Ishikawa (cell line): ENCODE data around the gene DENND2C.

Experiments
- CREB1 ChIP-seq: IDR thresholded peaks from 2 replicates; pipeline ENCODE4 v1.6.1; 2012; ENCODE audit warnings: low read depth
- EGR1 ChIP-seq: IDR thresholded peaks from 2 replicates; pipeline ENCODE4 v1.6.1; 2012
- RAD21 ChIP-seq: IDR thresholded peaks from 2 replicates; pipeline ENCODE4 v1.6.1; 2012; ENCODE audit warnings: low read depth
- TAF1 ChIP-seq: IDR thresholded peaks from 2 replicates; pipeline ENCODE4 v1.6.1; 2012; ENCODE audit warnings: low read depth, mild to moderate bottlenecking
- TCF12 ChIP-seq: IDR thresholded peaks from 2 replicates; pipeline ENCODE4 v1.6.1; 2012; ENCODE audit warnings: low read depth
- YY1 ChIP-seq: IDR thresholded peaks from 2 replicates; pipeline ENCODE4 v1.6.1; 2012; ENCODE audit warnings: low read depth
- TF ChIP-seq, protein P1 (sequence below): IDR thresholded peaks from 2 replicates; pipeline ENCODE4 v1.6.1; 2012; ENCODE audit warnings: low read depth, mild to moderate bottlenecking
- TF ChIP-seq, protein P2 (sequence below): IDR thresholded peaks from 2 replicates; pipeline ENCODE4 v1.6.1; 2012

DNA sequence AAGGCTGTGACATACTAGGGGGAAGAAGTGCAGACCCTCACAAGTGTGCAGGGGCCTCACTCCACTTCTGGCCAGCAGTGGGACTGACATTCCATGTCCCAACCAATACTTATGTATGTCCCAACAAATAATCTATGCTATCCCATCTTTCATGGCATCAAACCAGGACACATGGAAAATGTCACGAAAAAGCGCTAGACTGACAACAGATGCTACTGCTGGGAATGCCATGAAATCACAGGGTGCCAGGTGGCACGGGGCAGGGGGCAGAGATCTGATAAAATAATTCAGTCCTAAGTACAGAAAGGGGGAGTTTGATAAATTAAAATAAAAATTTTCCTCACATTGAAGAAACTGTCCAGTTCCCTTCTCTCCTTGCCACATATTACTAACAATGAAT, 60.8 kb downstream of the DENND2C start:
- TF ChIP-seq TCF12 (no peak), YY1 (no peak), EGR1 (no peak), TAF1 (no peak), RAD21 (no peak), CREB1 (no peak)
- TF ChIP-seq, protein P1, sequence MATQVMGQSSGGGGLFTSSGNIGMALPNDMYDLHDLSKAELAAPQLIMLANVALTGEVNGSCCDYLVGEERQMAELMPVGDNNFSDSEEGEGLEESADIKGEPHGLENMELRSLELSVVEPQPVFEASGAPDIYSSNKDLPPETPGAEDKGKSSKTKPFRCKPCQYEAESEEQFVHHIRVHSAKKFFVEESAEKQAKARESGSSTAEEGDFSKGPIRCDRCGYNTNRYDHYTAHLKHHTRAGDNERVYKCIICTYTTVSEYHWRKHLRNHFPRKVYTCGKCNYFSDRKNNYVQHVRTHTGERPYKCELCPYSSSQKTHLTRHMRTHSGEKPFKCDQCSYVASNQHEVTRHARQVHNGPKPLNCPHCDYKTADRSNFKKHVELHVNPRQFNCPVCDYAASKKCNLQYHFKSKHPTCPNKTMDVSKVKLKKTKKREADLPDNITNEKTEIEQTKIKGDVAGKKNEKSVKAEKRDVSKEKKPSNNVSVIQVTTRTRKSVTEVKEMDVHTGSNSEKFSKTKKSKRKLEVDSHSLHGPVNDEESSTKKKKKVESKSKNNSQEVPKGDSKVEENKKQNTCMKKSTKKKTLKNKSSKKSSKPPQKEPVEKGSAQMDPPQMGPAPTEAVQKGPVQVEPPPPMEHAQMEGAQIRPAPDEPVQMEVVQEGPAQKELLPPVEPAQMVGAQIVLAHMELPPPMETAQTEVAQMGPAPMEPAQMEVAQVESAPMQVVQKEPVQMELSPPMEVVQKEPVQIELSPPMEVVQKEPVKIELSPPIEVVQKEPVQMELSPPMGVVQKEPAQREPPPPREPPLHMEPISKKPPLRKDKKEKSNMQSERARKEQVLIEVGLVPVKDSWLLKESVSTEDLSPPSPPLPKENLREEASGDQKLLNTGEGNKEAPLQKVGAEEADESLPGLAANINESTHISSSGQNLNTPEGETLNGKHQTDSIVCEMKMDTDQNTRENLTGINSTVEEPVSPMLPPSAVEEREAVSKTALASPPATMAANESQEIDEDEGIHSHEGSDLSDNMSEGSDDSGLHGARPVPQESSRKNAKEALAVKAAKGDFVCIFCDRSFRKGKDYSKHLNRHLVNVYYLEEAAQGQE = no peak
- TF ChIP-seq, protein P2, sequence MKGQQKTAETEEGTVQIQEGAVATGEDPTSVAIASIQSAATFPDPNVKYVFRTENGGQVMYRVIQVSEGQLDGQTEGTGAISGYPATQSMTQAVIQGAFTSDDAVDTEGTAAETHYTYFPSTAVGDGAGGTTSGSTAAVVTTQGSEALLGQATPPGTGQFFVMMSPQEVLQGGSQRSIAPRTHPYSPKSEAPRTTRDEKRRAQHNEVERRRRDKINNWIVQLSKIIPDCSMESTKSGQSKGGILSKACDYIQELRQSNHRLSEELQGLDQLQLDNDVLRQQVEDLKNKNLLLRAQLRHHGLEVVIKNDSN = no peak
